SU-DHL-6 (cell line): ENCODE results near the gene GNG7.
A peak's percentile ranks its signal among the peaks of the same experiment; 100 is the strongest.

Source experiments
- H2AFZ ChIP-seq: fragments of 200-600 bp; sonication (generic); 2 replicates; pipeline ENCODE4 v1.6.1; 2014; ENCODE audit warnings: low read depth, mild to moderate bottlenecking, moderate library complexity, mixed read lengths, antibody characterized with exemption, low read length; ENCODE audit not compliant: severe bottlenecking
- H3F3A ChIP-seq: fragments of 200-600 bp; shearing (Covaris generic); 2 replicates; pipeline ENCODE4 v1.6.0; 2016; ENCODE audit warnings: antibody characterized with exemption, mild to moderate bottlenecking; ENCODE audit not compliant: insufficient read depth
- H3K27ac ChIP-seq: fragments of 200-600 bp; sonication (generic); 2 replicates; pipeline ENCODE4 v1.5.1; 2016; ENCODE audit warnings: low read depth, mild to moderate bottlenecking, low read length, moderate library complexity, mixed read lengths
- H3K27me3 ChIP-seq: fragments of 200-600 bp; sonication (generic), shearing (Covaris generic); 2 replicates; pipeline ENCODE4 v1.6.0; 2014; ENCODE audit warnings: mild to moderate bottlenecking, low read length
- H3K36me3 ChIP-seq: fragments of 200-600 bp; sonication (generic); 2 replicates; pipeline ENCODE4 v1.6.1; 2014; ENCODE audit warnings: mild to moderate bottlenecking, low read length, mixed read lengths
- H3K4me2 ChIP-seq: fragments of 300-600, 200-600 bp; shearing (Covaris generic), sonication (generic); 2 replicates; pipeline ENCODE4 v1.6.0; 2014; ENCODE audit warnings: low read length, low read depth, mild to moderate bottlenecking; ENCODE audit not compliant: poor library complexity, severe bottlenecking
- H3K4me3 ChIP-seq: fragments of 200-600 bp; sonication (generic); 2 replicates; pipeline ENCODE4 v1.5.1; 2014; ENCODE audit warnings: antibody characterized with exemption, low read length, mild to moderate bottlenecking, mixed read lengths; ENCODE audit not compliant: insufficient read depth, poor library complexity, severe bottlenecking
- H3K79me2 ChIP-seq: fragments of 200-600 bp; sonication (generic); 2 replicates; pipeline ENCODE4 v1.6.1; 2014; ENCODE audit warnings: mild to moderate bottlenecking, low read length, moderate library complexity; ENCODE audit not compliant: insufficient read depth
- H3K9ac ChIP-seq: fragments of 200-600 bp; sonication (generic); 2 replicates; pipeline ENCODE4 v1.7.0; 2014; ENCODE audit warnings: mild to moderate bottlenecking, low read length
- H3K9me2 ChIP-seq: fragments of 200-600 bp; sonication (generic); replicated peaks from 2 replicates; pipeline ENCODE4 v1.6.1; 2014; ENCODE audit warnings: low read length; ENCODE audit not compliant: insufficient read depth
- H3K9me3 ChIP-seq: fragments of 200-600 bp; sonication (generic); 2 replicates; pipeline ENCODE4 v1.6.1; 2014; ENCODE audit warnings: low read length, mixed read lengths; ENCODE audit not compliant: insufficient read depth
- H4K20me1 ChIP-seq: fragments of 200-600 bp; sonication (generic); 2 replicates; pipeline ENCODE4 v1.6.1; 2014; ENCODE audit warnings: low read depth, mild to moderate bottlenecking, antibody characterized with exemption, low read length, moderate library complexity, mixed read lengths
- CTCF ChIP-seq: fragments of 200-600 bp; sonication (generic); IDR thresholded peaks from one replicate; pipeline ENCODE4 v1.5.1; 2017; ENCODE audit warnings: antibody characterized with exemption, mild to moderate bottlenecking, low read length, moderate library complexity; ENCODE audit not compliant: insufficient read depth, poor library complexity, severe bottlenecking
- EZH2phosphoT487 ChIP-seq: fragments of 200-600 bp; sonication (generic), shearing (Covaris generic); conservative IDR thresholded peaks from 2 replicates; pipeline ENCODE4 v1.6.1; 2018; ENCODE audit warnings: mild to moderate bottlenecking, antibody characterized with exemption, low read length, moderate library complexity, mixed read lengths

The GNG7 gene

GRCh38 chr19:2634228-2634951 lies 68.1 kb downstream of the GNG7 start:
- Histone ChIP-seq H3K9me3 (peaks cover 15% of the 10 kb centered on the region; the same call in 1 of the 2 replicates), H3K27me3 (no peaks in the 10 kb centered on the region), H3K4me3 (peak overlapping the region; percentile 3), H3K36me3 (no peaks in the 10 kb centered on the region), H2AFZ (no peak overlapping the region), H3K79me2 (no peaks in the 10 kb centered on the region), H3K4me2 (peak overlapping the region; percentile 49), H3F3A (peaks cover 20% of the 10 kb centered on the region; the same call in 1 of the 2 replicates), H3K9me2 (no peaks in the 10 kb centered on the region), H4K20me1 (no peaks in the 10 kb centered on the region), H3K9ac (peak overlapping the region; percentile 21; the same call in 1 of the 2 replicates), H3K27ac (no peak overlapping the region; the same call in 1 of the 2 replicates)
- no peak for TF ChIP-seq CTCF
- TF ChIP-seq EZH2phosphoT487 = no peak

- H4K20me1 ChIP-seq = no peaks in the 10 kb centered on the region
- H3K9me3 ChIP-seq = peaks cover 15% of the 10 kb centered on the region; the same call in 1 of the 2 replicates
- peak overlapping the region; percentile 63 for H3K27ac ChIP-seq
- no peak for TF ChIP-seq EZH2phosphoT487
- TF ChIP-seq CTCF = no peak
- no peaks in the 10 kb centered on the region for H3K9me2 ChIP-seq
- no peaks in the 10 kb centered on the region for H3K27me3 ChIP-seq
- H3K4me3 ChIP-seq = no peak overlapping the region
- H3K79me2 ChIP-seq = no peaks in the 10 kb centered on the region
- H2AFZ ChIP-seq = no peak overlapping the region
- peaks cover 20% of the 10 kb centered on the region; the same call in 1 of the 2 replicates for H3F3A ChIP-seq
- peak overlapping the region; percentile 49 for H3K4me2 ChIP-seq
- no peaks in the 10 kb centered on the region for H3K36me3 ChIP-seq
- peak overlapping the region; percentile 21; the same call in 1 of the 2 replicates for H3K9ac ChIP-seq
Observed at GRCh38 chr19:2633693-2634075, 68.8 kb downstream of the GNG7 start.

GRCh38 chr19:2631213-2631821 lies 71.2 kb downstream of the GNG7 start:
- Histone ChIP-seq H3K27ac (peak overlapping the region; percentile 63), H3K4me2 (peak overlapping the region; percentile 49), H3K27me3 (no peaks in the 10 kb centered on the region), H4K20me1 (no peaks in the 10 kb centered on the region), H3K9me3 (peaks cover 15% of the 10 kb centered on the region; the same call in 1 of the 2 replicates), H3K4me3 (no peak overlapping the region), H2AFZ (peak overlapping the region; percentile 45), H3K79me2 (no peaks in the 10 kb centered on the region), H3K36me3 (no peaks in the 10 kb centered on the region; the same call in 1 of the 2 replicates), H3K9me2 (no peaks in the 10 kb centered on the region), H3F3A (peaks cover 30% of the 10 kb centered on the region), H3K9ac (no peak overlapping the region)
- no peak for TF ChIP-seq CTCF
- no peak for TF ChIP-seq EZH2phosphoT487
